H9 (cell line): ENCODE data around the gene ZNF33A. TPM values are rescaled to one million over a fixed set of nuclear protein-coding genes. Genes with fewer than 3 reads are reported as not detected.

Source experiments
- DNase-seq: peaks from one replicate; pipeline ENCODE4 v3.0.0-alpha.2; 2017
- H2AFZ ChIP-seq: one replicate; pipeline ENCODE4 v1.6.1; 2013; ENCODE audit warnings: mild to moderate bottlenecking, low read length, control low read depth, moderate library complexity
- H2AK5ac ChIP-seq: 2 replicates; pipeline ENCODE4 v1.6.1; 2013; ENCODE audit warnings: low read length, control low read depth, mixed read lengths; ENCODE audit not compliant: insufficient read length
- H2BK120ac ChIP-seq: one replicate; pipeline ENCODE4 v1.6.1; 2013; ENCODE audit warnings: low read depth, mild to moderate bottlenecking, low read length, control low read depth, inconsistent platforms; ENCODE audit not compliant: poor library complexity, severe bottlenecking
- H2BK12ac ChIP-seq: 2 replicates; pipeline ENCODE4 v1.6.1; 2013; ENCODE audit warnings: low read length, control low read depth, mixed read lengths, low read depth; ENCODE audit not compliant: insufficient read length
- H2BK15ac ChIP-seq: 2 replicates; pipeline ENCODE4 v1.6.1; 2013; ENCODE audit warnings: low read depth, low read length, control low read depth
- H2BK20ac ChIP-seq: one replicate; pipeline ENCODE4 v1.6.1; 2013; ENCODE audit warnings: low read depth, mild to moderate bottlenecking, low read length, control low read depth, inconsistent platforms; ENCODE audit not compliant: poor library complexity, severe bottlenecking
- H2BK5ac ChIP-seq: 2 replicates; pipeline ENCODE4 v1.6.1; 2013; ENCODE audit warnings: low read length, control low read depth, mixed read lengths; ENCODE audit not compliant: insufficient read length
- H3K14ac ChIP-seq: 2 replicates; pipeline ENCODE4 v1.6.1; 2013; ENCODE audit warnings: low read length, control low read depth; ENCODE audit not compliant: insufficient read depth
- H3K18ac ChIP-seq: 2 replicates; pipeline ENCODE4 v1.6.1; 2013; ENCODE audit warnings: low read depth, mild to moderate bottlenecking, mixed read lengths, low read length, control low read depth; ENCODE audit not compliant: insufficient read length
- H3K23ac ChIP-seq: 2 replicates; pipeline ENCODE4 v1.6.1; 2013; ENCODE audit warnings: low read length, control low read depth, mixed read lengths, low read depth; ENCODE audit not compliant: insufficient read length
- H3K23me2 ChIP-seq: 2 replicates; pipeline ENCODE4 v1.6.1; 2013; ENCODE audit warnings: low read depth, mild to moderate bottlenecking, mixed read lengths, low read length, control low read depth; ENCODE audit not compliant: insufficient read length, poor library complexity, severe bottlenecking
- H3K27ac ChIP-seq: 2 replicates; pipeline ENCODE4 v1.5.1; 2013; ENCODE audit warnings: low read length, control low read depth, mixed read lengths, low read depth; ENCODE audit not compliant: insufficient read length
- H3K27me3 ChIP-seq: 2 replicates; pipeline ENCODE4 v1.6.1; 2013; ENCODE audit warnings: low read length, control low read depth, inconsistent platforms; ENCODE audit not compliant: insufficient read depth
- H3K4ac ChIP-seq: 2 replicates; pipeline ENCODE4 v1.6.1; 2013; ENCODE audit warnings: low read depth, mild to moderate bottlenecking, control low read depth, inconsistent platforms, low read length, moderate library complexity
- H3K4me1 ChIP-seq: 2 replicates; pipeline ENCODE4 v1.6.1; 2013; ENCODE audit warnings: low read length, control low read depth, inconsistent platforms; ENCODE audit not compliant: insufficient read depth
- H3K4me2 ChIP-seq: 2 replicates; pipeline ENCODE4 v1.6.1; 2013; ENCODE audit warnings: low read length, control low read depth, mixed read lengths; ENCODE audit not compliant: insufficient read length, insufficient read depth
- H3K56ac ChIP-seq: 2 replicates; pipeline ENCODE4 v1.6.1; 2013; ENCODE audit warnings: low read depth, mild to moderate bottlenecking, mixed read lengths, low read length, control low read depth; ENCODE audit not compliant: insufficient read length
- H3K79me1 ChIP-seq: 2 replicates; pipeline ENCODE4 v1.6.1; 2013; ENCODE audit warnings: low read depth, mild to moderate bottlenecking, moderate library complexity, low read length, control low read depth, inconsistent platforms; ENCODE audit not compliant: insufficient read depth, poor library complexity, severe bottlenecking
- H3K79me2 ChIP-seq: 2 replicates; pipeline ENCODE4 v1.6.1; 2013; ENCODE audit warnings: low read length, control low read depth, inconsistent platforms; ENCODE audit not compliant: insufficient read depth
- H3K9ac ChIP-seq: 2 replicates; pipeline ENCODE4 v1.6.1; 2013; ENCODE audit warnings: low read length, control low read depth, mixed read lengths; ENCODE audit not compliant: insufficient read length; ENCODE audit errors: extremely low read depth
- H3K9me3 ChIP-seq: one replicate; pipeline ENCODE4 v1.6.1; 2013; ENCODE audit warnings: low read depth, low read length, inconsistent platforms; ENCODE audit not compliant: control insufficient read depth
- H3T11ph ChIP-seq: one replicate; pipeline ENCODE4 v1.6.1; 2013; ENCODE audit warnings: mild to moderate bottlenecking, low read length, control low read depth, inconsistent platforms
- H4K20me1 ChIP-seq: one replicate; pipeline ENCODE4 v1.6.1; 2013; ENCODE audit not compliant: control insufficient read depth, insufficient read length, insufficient read depth
- H4K5ac ChIP-seq: 2 replicates; pipeline ENCODE4 v1.6.1; 2013; ENCODE audit warnings: low read depth, mild to moderate bottlenecking, mixed read lengths, low read length, control low read depth; ENCODE audit not compliant: insufficient read length
- H4K8ac ChIP-seq: replicated peaks from 2 replicates; pipeline ENCODE4 v1.6.1; 2013; ENCODE audit warnings: low read length, control low read depth, mixed read lengths, low read depth; ENCODE audit not compliant: insufficient read length
- H4K91ac ChIP-seq: 2 replicates; pipeline ENCODE4 v1.6.1; 2013; ENCODE audit warnings: low read depth, mild to moderate bottlenecking, moderate library complexity, mixed read lengths, low read length, control low read depth; ENCODE audit not compliant: insufficient read length
- H3K27ac Mint-ChIP-seq, 3 experiments: 2 replicates in 2 of 3; 3 replicates in 1 of 3; pipeline ENCODE4 v1.8.0; 2020 to 2021; ENCODE audit warnings: mixed read lengths in 3 of 3, mild to moderate bottlenecking in 1 of 3, moderate library complexity in 1 of 3
- H3K27me3 Mint-ChIP-seq: 2 replicates; pipeline ENCODE4 v1.8.0; 2021; ENCODE audit warnings: low read depth, mild to moderate bottlenecking, moderate library complexity, mixed read lengths
- H3K36me3 Mint-ChIP-seq, 3 experiments: 2 replicates in 2 of 3; 3 replicates in 1 of 3; pipeline ENCODE4 v1.8.0; 2020 to 2021; ENCODE audit warnings: low read depth in 3 of 3, mixed read lengths in 3 of 3; ENCODE audit not compliant: insufficient read depth in 1 of 3
- H3K4me1 Mint-ChIP-seq, 2 experiments: 2 replicates each; pipeline ENCODE4 v1.8.0; 2020; ENCODE audit warnings: mixed read lengths in 2 of 2
- H3K4me3 Mint-ChIP-seq, 2 experiments: 2 replicates in 1 of 2; 3 replicates in 1 of 2; pipeline ENCODE4 v1.8.0; 2020 to 2021; ENCODE audit warnings: mild to moderate bottlenecking in 2 of 2, mixed read lengths in 2 of 2, moderate library complexity in 1 of 2
- H3K9me3 Mint-ChIP-seq, 2 experiments: 2 replicates in 1 of 2; 3 replicates in 1 of 2; pipeline ENCODE4 v1.8.0; 2020; ENCODE audit warnings: mild to moderate bottlenecking in 2 of 2, mixed read lengths in 2 of 2, moderate library complexity in 1 of 2
- CTCF ChIP-seq: fragments of 200-600 bp; sonication (generic); conservative IDR thresholded peaks from 3 replicates; pipeline ENCODE4 v1.8.0; 2021; ENCODE audit warnings: antibody characterized with exemption, mild to moderate bottlenecking
- WGBS: extraction: QIAGEN DNeasy Blood & Tissue Kit; methylation state at CpG from one replicate; pipeline ENCODE4 v1.1.7; 2013; ENCODE audit warnings: missing lambda C conversion rate, low lambda C conversion rate, mixed read lengths; ENCODE audit not compliant: insufficient read length; ENCODE audit errors: extremely low coverage; 5-methylcytosine and 5-hydroxymethylcytosine counted together
- total RNA-seq: library from RNA; stranded (reverse); gene quantifications from 2 replicates; pipeline ENCODE4 v1.2.1, GENCODE V29; 2021

The ZNF33A gene
- total RNA-seq, 1 experiment from 2014 or later: 42.7 TPM

- H3K27ac Mint-ChIP-seq: no peak overlapping the region
- Histone ChIP-seq H3K79me1 (no peaks in the 10 kb centered on the region), H3K18ac (no peak overlapping the region), H2AFZ (no peak overlapping the region), H4K8ac (no peak overlapping the region), H2BK15ac (no peak overlapping the region), H3K4me2 (no peak overlapping the region), H2BK12ac (no peak overlapping the region), H4K5ac (no peak overlapping the region), H3K56ac (no peak overlapping the region), H3K9me3 (no peaks in the 10 kb centered on the region), H3K14ac (no peak overlapping the region), H2BK5ac (no peak overlapping the region), H3K23ac (no peak overlapping the region), H2BK120ac (no peak overlapping the region), H2AK5ac (no peak overlapping the region), H4K91ac (no peak overlapping the region), H2BK20ac (no peak overlapping the region), H3T11ph (no peak overlapping the region), H3K4ac (no peak overlapping the region), H3K27ac (no peak overlapping the region), H3K79me2 (no peaks in the 10 kb centered on the region), H4K20me1 (no peaks in the 10 kb centered on the region), H3K4me1 (no peaks in the 10 kb centered on the region), H3K27me3 (no peaks in the 10 kb centered on the region), H3K9ac (no peak overlapping the region), H3K23me2 (no peaks in the 10 kb centered on the region)
- peaks cover 57 to 76% (median 75%) of the 10 kb centered on the region in 3 experiments for H3K36me3 Mint-ChIP-seq
- H3K27me3 Mint-ChIP-seq: no peaks in the 10 kb centered on the region
- peaks cover 0 to 6% of the 10 kb centered on the region in 2 experiments; a peak in 3 of 5 replicates for H3K9me3 Mint-ChIP-seq
- no peak for DNase-seq
- WGBS: no CpG with 5 or more reads among the region's 5 CpGs
- no peak overlapping the region; a peak in 1 of 5 replicates for H3K4me3 Mint-ChIP-seq
- no peaks in the 10 kb centered on the region for H3K4me1 Mint-ChIP-seq
- TF ChIP-seq CTCF: no peak
Measured at GRCh38 chr10:38032886-38033285, 22.4 kb downstream of the ZNF33A start.
